ENCODE measurements around the gene SPOP.

GRCh38 chr17:49576088-49576916, 101.6 kb downstream of the SPOP start:
- TF ChIP-seq CTCF (IDR thresholded peaks at IDR 0.05) (no peak), TCF7L2 (IDR thresholded peaks at IDR 0.05; ENCODE audit: low read depth, low read length) (no peak), POLR2AphosphoS5 (IDR thresholded peaks at IDR 0.05; ENCODE audit: low read depth, low read length) (no peak), SIN3A (IDR thresholded peaks at IDR 0.05; ENCODE audit: borderline replicate concordance, insufficient read depth, low read depth, low read length) (0 out of 2 replicates have a peak, but pooled peaks have one; percentile 58)
- TF ChIP-seq, protein P1, sequence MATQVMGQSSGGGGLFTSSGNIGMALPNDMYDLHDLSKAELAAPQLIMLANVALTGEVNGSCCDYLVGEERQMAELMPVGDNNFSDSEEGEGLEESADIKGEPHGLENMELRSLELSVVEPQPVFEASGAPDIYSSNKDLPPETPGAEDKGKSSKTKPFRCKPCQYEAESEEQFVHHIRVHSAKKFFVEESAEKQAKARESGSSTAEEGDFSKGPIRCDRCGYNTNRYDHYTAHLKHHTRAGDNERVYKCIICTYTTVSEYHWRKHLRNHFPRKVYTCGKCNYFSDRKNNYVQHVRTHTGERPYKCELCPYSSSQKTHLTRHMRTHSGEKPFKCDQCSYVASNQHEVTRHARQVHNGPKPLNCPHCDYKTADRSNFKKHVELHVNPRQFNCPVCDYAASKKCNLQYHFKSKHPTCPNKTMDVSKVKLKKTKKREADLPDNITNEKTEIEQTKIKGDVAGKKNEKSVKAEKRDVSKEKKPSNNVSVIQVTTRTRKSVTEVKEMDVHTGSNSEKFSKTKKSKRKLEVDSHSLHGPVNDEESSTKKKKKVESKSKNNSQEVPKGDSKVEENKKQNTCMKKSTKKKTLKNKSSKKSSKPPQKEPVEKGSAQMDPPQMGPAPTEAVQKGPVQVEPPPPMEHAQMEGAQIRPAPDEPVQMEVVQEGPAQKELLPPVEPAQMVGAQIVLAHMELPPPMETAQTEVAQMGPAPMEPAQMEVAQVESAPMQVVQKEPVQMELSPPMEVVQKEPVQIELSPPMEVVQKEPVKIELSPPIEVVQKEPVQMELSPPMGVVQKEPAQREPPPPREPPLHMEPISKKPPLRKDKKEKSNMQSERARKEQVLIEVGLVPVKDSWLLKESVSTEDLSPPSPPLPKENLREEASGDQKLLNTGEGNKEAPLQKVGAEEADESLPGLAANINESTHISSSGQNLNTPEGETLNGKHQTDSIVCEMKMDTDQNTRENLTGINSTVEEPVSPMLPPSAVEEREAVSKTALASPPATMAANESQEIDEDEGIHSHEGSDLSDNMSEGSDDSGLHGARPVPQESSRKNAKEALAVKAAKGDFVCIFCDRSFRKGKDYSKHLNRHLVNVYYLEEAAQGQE (IDR thresholded peaks at IDR 0.05; ENCODE audit: insufficient read depth in 1 of 2, low read depth in 2 of 2, low read length in 1 of 2) = no peak
